IMR-90 (cell line): ENCODE measurements around the gene RAB8A.

Source experiments
- BHLHE40 ChIP-seq: fragments of 150-350 bp; IDR thresholded peaks from 2 replicates; pipeline ENCODE4 v1.6.1; 2016; ENCODE audit warnings: mild to moderate bottlenecking, low read depth, low read length
- CEBPB ChIP-seq: IDR thresholded peaks from 2 replicates; pipeline ENCODE4 v1.6.1; 2012; ENCODE audit warnings: low read depth, low read length, improper control_type of control experiment
- CHD1 ChIP-seq: IDR thresholded peaks from 2 replicates; pipeline ENCODE4 v1.6.1; 2012; ENCODE audit warnings: low read depth, low read length, improper control_type of control experiment
- MAZ ChIP-seq: IDR thresholded peaks from 2 replicates; pipeline ENCODE4 v1.6.1; 2012; ENCODE audit warnings: low read depth, mild to moderate bottlenecking, low read length, improper control_type of control experiment, moderate library complexity, borderline replicate concordance
- MXI1 ChIP-seq: IDR thresholded peaks from 2 replicates; pipeline ENCODE4 v1.6.1; 2012; ENCODE audit warnings: low read depth, mild to moderate bottlenecking, low read length, moderate library complexity, borderline replicate concordance
- RCOR1 ChIP-seq: IDR thresholded peaks from 2 replicates; pipeline ENCODE4 v1.6.1; 2012; ENCODE audit warnings: mild to moderate bottlenecking, low read length, improper control_type of control experiment; ENCODE audit not compliant: insufficient replicate concordance
- TF ChIP-seq, protein P1 (sequence below): conservative IDR thresholded peaks from 2 replicates; pipeline ENCODE4 v1.5.1; 2012; ENCODE audit warnings: mild to moderate bottlenecking, low read depth, low read length, improper control_type of control experiment
- TF ChIP-seq, protein P2 (sequence below): fragments of 150-350 bp; IDR thresholded peaks from 2 replicates; pipeline ENCODE4 v1.6.1; 2016; ENCODE audit warnings: low read depth, mild to moderate bottlenecking, low read length, moderate library complexity, borderline replicate concordance

DNA sequence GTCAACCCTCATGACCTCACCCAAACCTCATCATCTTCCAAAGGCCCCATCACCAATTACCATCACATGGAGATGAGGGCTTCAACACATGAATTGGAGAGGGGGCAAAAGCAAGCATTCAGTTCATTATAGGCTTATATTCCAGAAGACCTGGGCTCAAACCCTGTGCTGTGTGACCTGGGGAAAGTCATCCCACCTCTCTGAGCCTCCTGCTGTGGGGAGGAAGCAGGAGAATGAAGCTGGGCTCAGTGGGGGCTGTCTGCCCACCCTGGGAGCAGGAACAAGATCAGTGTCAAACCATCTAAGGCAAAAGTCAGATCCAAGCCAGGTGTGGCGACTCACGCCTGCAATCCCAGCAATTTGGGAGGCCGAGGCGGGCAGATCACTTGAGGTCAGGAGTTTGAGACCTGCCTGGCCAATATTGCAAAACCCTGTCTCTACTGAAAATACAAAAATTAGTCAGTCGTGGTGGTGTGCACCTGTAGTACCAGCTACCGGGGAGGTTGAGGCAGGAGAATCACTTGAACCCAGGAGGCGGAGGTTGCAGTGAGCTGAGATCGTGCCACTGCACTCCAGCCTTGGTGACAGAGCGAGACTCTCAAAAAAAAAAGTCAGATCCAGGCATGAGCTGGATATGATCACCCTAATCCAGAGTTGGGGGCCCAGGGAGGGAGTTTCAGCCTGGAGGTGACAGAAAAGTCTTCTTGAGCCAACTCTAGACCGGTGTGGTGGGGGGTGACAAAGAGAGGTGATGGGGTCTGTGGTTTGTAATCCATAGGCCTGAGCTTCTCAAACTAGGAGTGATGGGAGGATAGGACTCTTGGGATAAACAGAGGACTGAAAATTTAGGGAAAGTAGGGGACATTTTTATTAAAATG, 37.0 kb upstream of the RAB8A start:
- TF ChIP-seq, protein P1, sequence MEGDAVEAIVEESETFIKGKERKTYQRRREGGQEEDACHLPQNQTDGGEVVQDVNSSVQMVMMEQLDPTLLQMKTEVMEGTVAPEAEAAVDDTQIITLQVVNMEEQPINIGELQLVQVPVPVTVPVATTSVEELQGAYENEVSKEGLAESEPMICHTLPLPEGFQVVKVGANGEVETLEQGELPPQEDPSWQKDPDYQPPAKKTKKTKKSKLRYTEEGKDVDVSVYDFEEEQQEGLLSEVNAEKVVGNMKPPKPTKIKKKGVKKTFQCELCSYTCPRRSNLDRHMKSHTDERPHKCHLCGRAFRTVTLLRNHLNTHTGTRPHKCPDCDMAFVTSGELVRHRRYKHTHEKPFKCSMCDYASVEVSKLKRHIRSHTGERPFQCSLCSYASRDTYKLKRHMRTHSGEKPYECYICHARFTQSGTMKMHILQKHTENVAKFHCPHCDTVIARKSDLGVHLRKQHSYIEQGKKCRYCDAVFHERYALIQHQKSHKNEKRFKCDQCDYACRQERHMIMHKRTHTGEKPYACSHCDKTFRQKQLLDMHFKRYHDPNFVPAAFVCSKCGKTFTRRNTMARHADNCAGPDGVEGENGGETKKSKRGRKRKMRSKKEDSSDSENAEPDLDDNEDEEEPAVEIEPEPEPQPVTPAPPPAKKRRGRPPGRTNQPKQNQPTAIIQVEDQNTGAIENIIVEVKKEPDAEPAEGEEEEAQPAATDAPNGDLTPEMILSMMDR = no peak
- TF ChIP-seq CHD1 (no peak), BHLHE40 (no peak), MXI1 (no peak), RCOR1 (no peak), CEBPB (no peak), MAZ (no peak)
- TF ChIP-seq, protein P2, sequence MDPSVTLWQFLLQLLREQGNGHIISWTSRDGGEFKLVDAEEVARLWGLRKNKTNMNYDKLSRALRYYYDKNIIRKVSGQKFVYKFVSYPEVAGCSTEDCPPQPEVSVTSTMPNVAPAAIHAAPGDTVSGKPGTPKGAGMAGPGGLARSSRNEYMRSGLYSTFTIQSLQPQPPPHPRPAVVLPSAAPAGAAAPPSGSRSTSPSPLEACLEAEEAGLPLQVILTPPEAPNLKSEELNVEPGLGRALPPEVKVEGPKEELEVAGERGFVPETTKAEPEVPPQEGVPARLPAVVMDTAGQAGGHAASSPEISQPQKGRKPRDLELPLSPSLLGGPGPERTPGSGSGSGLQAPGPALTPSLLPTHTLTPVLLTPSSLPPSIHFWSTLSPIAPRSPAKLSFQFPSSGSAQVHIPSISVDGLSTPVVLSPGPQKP = no peak
